HPDE6-E6E7 (cell line): ENCODE data around the gene ZIC5.
"Not testable (repeated sequence)": the region's sequence is repeated elsewhere in the genome, so short reads cannot be mapped to it uniquely, and the experiment has no call there.

Experiments
- DNase-seq: peaks from one replicate; pipeline ENCODE4 v3.0.0; 2011; ENCODE audit warnings: missing footprints; ENCODE audit errors: extremely low spot score

The ZIC5 gene

GRCh38 chr13:99960663-99961311 lies 10.8 kb downstream of the ZIC5 start:
- DNase-seq = no peak

GRCh38 chr13:99959540-99960230 lies 11.9 kb downstream of the ZIC5 start:
- DNase-seq = no peak

- DNase-seq = no peak
Measured at GRCh38 chr13:99959127-99959539, 12.4 kb downstream of the ZIC5 start.

- no peak for DNase-seq
Measured at GRCh38 chr13:99958406-99959126, 13.0 kb downstream of the ZIC5 start.

GRCh38 chr13:99956473-99957349 lies 14.9 kb downstream of the ZIC5 start:
- no peak for DNase-seq

- no peak for DNase-seq
Measured at GRCh38 chr13:99955747-99956472, 15.7 kb downstream of the ZIC5 start.

GRCh38 chr13:99955107-99955746 lies 16.3 kb downstream of the ZIC5 start:
- no peak for DNase-seq

- DNase-seq = no peak
Measured at GRCh38 chr13:99953138-99953755, 18.3 kb downstream of the ZIC5 start.

- not testable (repeated sequence) for DNase-seq
Measured at GRCh38 chr13:99951666-99952065, 19.9 kb downstream of the ZIC5 start.

- DNase-seq = no peak
Measured at GRCh38 chr13:99949679-99950413, 21.7 kb downstream of the ZIC5 start.

GRCh38 chr13:99948907-99949678 lies 22.5 kb downstream of the ZIC5 start:
- no peak for DNase-seq

- no peak for DNase-seq
Measured at GRCh38 chr13:99948411-99948810, 23.2 kb downstream of the ZIC5 start.

GRCh38 chr13:99947666-99948065 lies 23.9 kb downstream of the ZIC5 start:
- DNase-seq = no peak

GRCh38 chr13:99945515-99945914 lies 26.1 kb downstream of the ZIC5 start:
- DNase-seq = not testable (repeated sequence)

- no peak for DNase-seq
Measured at GRCh38 chr13:99944606-99945005, 27.0 kb downstream of the ZIC5 start.

- DNase-seq = no peak
Measured at GRCh38 chr13:99944102-99944501, 27.5 kb downstream of the ZIC5 start.

GRCh38 chr13:99941911-99942310 lies 29.7 kb downstream of the ZIC5 start:
- no peak for DNase-seq

- no peak for DNase-seq
Measured at GRCh38 chr13:99941086-99941485, 30.5 kb downstream of the ZIC5 start.

GRCh38 chr13:99938635-99939034 lies 32.9 kb downstream of the ZIC5 start:
- no peak for DNase-seq
